PC-3 (cell line): ENCODE measurements around the gene MRGPRD. TPM values are rescaled to one million over a fixed set of nuclear protein-coding genes. Genes with fewer than 3 reads are reported as not detected.

Experiments
- ATAC-seq: fragments of 200-7000 bp; cut with Tn5 transposase; 2 replicates; pipeline ENCODE4 v1.9.1; 2020; ENCODE audit warnings: mild to moderate bottlenecking, moderate library complexity
- BruUV-seq: library from RNA; stranded (reverse); fragments of 400-500 nt; replicated peaks from 2 replicates; lab custom pipeline; 2021; lab: Mats Ljungman, UMichigan
- CTCF ChIA-PET: fragments of 300-600 bp; sonication (Branson Sonifier 250); formaldehyde crosslinking; loops from one replicate; lab custom pipeline; 2022; ENCODE audit warnings: antibody characterized with exemption; lab: Charles Lee
- POLR2A ChIA-PET: fragments of 300-600 bp; sonication (Branson Sonifier 250); formaldehyde crosslinking; loops from one replicate; lab custom pipeline; 2022; ENCODE audit warnings: antibody characterized with exemption; ENCODE audit not compliant: unreplicated experiment; lab: Charles Lee
- DNase-seq: peaks from one replicate; pipeline ENCODE4 v3.0.0-alpha.2; 2015
- H2AFZ ChIP-seq: fragments of 300-600 bp; sonication (generic); 2 replicates; pipeline ENCODE4 v1.6.0; 2016; ENCODE audit warnings: antibody characterized with exemption, low read length
- H3F3A ChIP-seq: fragments of 300-600 bp; sonication (generic); one replicate; pipeline ENCODE4 v1.6.0; 2017; ENCODE audit warnings: antibody characterized with exemption, low read length, control low read depth, mild to moderate bottlenecking; ENCODE audit not compliant: unreplicated experiment
- H3K27ac ChIP-seq: fragments of 300-600 bp; sonication (generic); 2 replicates; pipeline ENCODE4 v1.5.1; 2016; ENCODE audit warnings: mild to moderate bottlenecking, low read length
- H3K27me3 ChIP-seq: fragments of 300-600 bp; sonication (generic); 2 replicates; pipeline ENCODE4 v1.6.1; 2016; ENCODE audit warnings: low read length, mixed read lengths
- H3K36me3 ChIP-seq: fragments of 300-600 bp; sonication (generic); 2 replicates; pipeline ENCODE4 v1.6.1; 2016; ENCODE audit warnings: low read depth, mixed run types, low read length, mixed read lengths
- H3K4me1 ChIP-seq: fragments of 300-600 bp; sonication (generic); 2 replicates; pipeline ENCODE4 v1.5.1; 2016; ENCODE audit warnings: low read length; ENCODE audit not compliant: insufficient read depth
- H3K4me2 ChIP-seq: fragments of 300-600 bp; sonication (generic); 2 replicates; pipeline ENCODE4 v1.6.0; 2016; ENCODE audit warnings: low read length
- H3K4me3 ChIP-seq: fragments of 300-600 bp; sonication (generic); 2 replicates; pipeline ENCODE4 v1.5.1; 2016; ENCODE audit warnings: mild to moderate bottlenecking, low read length, mixed read lengths
- H3K79me2 ChIP-seq: fragments of 300-600 bp; sonication (generic); 2 replicates; pipeline ENCODE4 v1.6.1; 2017; ENCODE audit warnings: low read length, mixed read lengths
- H3K9ac ChIP-seq: fragments of 300-600 bp; sonication (generic); 2 replicates; pipeline ENCODE4 v1.6.0; 2016; ENCODE audit warnings: mild to moderate bottlenecking, low read length
- H3K9me2 ChIP-seq: fragments of 300-600 bp; sonication (generic); replicated peaks from 2 replicates; pipeline ENCODE4 v1.6.1; 2016; ENCODE audit warnings: mixed run types, low read length, mixed read lengths
- H3K9me3 ChIP-seq: fragments of 300-600 bp; sonication (generic); 2 replicates; pipeline ENCODE4 v1.6.1; 2016; ENCODE audit warnings: low read length, mixed read lengths
- H4K20me1 ChIP-seq: fragments of 300-600 bp; sonication (generic); 2 replicates; pipeline ENCODE4 v1.6.1; 2016; ENCODE audit warnings: low read length, mixed read lengths
- EZH2 ChIP-seq: fragments of 300-600 bp; sonication (generic); IDR thresholded peaks from one replicate; pipeline ENCODE4 v1.6.1; 2017; ENCODE audit warnings: antibody characterized with exemption, mild to moderate bottlenecking, low read length; ENCODE audit not compliant: unreplicated experiment
- EZH2phosphoT487 ChIP-seq: fragments of 300-600 bp; sonication (generic); IDR thresholded peaks from 2 replicates; pipeline ENCODE4 v1.6.1; 2018; ENCODE audit warnings: mild to moderate bottlenecking, antibody characterized with exemption, low read length, borderline replicate concordance
- intact Hi-C: fragments of 100-400 bp; cut with micrococcal nuclease; formaldehyde crosslinking; loops from 2 replicates; pipeline ENCODE4 v1.9.0; 2023
- total RNA-seq: library from RNA; depleted of rRNA; stranded (reverse); fragments of >200 nt; gene quantifications from 2 replicates; pipeline ENCODE4 v1.2.3, GENCODE V29; 2014
- TF ChIP-seq, protein P1 (sequence below): fragments of 300-600 bp; sonication (generic); conservative IDR thresholded peaks from 2 replicates; pipeline ENCODE4 v1.5.1; 2017; ENCODE audit warnings: antibody characterized with exemption, low read depth, mild to moderate bottlenecking, low read length

Gene MRGPRD
- total RNA-seq, 1 experiment from 2014 or later = not detected

DNA sequence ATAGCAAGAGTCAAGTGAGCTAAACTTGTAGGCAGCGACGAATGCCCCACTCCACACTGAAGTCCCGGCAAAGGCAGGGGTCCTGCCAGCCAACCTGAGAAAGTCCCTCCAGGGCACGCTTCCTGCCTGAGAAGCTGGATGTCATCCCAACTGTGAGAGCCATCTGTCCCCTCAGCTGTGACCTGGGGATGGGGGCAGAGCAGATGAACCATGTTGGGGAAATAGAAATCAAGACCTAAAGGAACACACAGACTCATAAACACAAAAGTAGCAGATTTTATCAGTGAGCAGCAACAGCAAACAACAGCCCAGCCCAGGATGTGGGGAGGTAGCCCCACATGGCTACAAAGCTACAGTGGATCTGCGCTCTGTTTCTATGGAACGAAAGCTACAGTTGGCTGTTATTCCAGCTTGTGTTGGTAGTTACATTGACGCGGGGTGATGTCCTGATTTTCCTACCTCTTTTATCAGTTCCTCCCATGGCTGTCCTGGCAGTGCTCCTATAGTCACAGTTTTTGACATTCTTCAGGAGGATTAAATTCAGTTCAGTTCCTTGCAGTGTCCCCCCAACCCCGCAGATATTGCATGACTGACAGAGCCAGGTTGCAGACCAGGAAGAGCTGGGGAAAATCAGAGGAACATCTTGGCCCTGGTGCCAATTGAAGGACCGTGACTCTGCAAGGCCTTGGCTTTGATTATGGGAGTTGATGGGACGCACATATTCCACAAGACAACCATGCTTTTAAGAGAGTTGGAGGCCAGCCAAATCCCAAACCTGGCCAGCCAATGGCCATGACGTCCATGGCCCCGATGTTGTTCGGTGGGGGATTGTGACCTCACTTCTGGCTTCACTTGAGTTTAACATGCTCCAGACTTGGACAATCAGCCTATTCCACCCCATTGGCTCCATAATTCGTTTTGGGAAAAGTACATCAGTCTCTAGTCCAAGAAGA, 14.6 kb downstream of the MRGPRD start:
- no peak overlapping the region for H2AFZ ChIP-seq
- no peaks in the 10 kb centered on the region for H3K4me1 ChIP-seq
- ChIA-PET POLR2A (no interaction called here), CTCF (no interaction called here)
- no peak overlapping the region for H3K27ac ChIP-seq
- no peaks in the 10 kb centered on the region for H3F3A ChIP-seq
- H3K9ac ChIP-seq = no peak overlapping the region
- no peaks in the 10 kb centered on the region for H3K36me3 ChIP-seq
- no peak for TF ChIP-seq EZH2phosphoT487
- no peaks in the 10 kb centered on the region for H3K9me2 ChIP-seq
- no peak overlapping the region for H3K4me2 ChIP-seq
- intact Hi-C loops = loop anchor here (5.0 kb wide), 1 partner anchor 121 kb away; no protein-coding TSS in a partner anchor
- no peaks in the 10 kb centered on the region for H3K9me3 ChIP-seq
- H3K27me3 ChIP-seq = peaks cover 12% of the 10 kb centered on the region
- no TSS peak for BruUV-seq
- H4K20me1 ChIP-seq = no peaks in the 10 kb centered on the region
- H3K4me3 ChIP-seq = no peak overlapping the region
- ATAC-seq (no peak), DNase-seq (no peak)
- H3K79me2 ChIP-seq = no peaks in the 10 kb centered on the region

- ChIA-PET CTCF (no interaction called here), POLR2A (interaction anchor here (0.6 kb wide), 1 partner anchor 216 kb away, joined by 3 read pairs; no protein-coding TSS in a partner anchor)
- TF ChIP-seq, protein P1, sequence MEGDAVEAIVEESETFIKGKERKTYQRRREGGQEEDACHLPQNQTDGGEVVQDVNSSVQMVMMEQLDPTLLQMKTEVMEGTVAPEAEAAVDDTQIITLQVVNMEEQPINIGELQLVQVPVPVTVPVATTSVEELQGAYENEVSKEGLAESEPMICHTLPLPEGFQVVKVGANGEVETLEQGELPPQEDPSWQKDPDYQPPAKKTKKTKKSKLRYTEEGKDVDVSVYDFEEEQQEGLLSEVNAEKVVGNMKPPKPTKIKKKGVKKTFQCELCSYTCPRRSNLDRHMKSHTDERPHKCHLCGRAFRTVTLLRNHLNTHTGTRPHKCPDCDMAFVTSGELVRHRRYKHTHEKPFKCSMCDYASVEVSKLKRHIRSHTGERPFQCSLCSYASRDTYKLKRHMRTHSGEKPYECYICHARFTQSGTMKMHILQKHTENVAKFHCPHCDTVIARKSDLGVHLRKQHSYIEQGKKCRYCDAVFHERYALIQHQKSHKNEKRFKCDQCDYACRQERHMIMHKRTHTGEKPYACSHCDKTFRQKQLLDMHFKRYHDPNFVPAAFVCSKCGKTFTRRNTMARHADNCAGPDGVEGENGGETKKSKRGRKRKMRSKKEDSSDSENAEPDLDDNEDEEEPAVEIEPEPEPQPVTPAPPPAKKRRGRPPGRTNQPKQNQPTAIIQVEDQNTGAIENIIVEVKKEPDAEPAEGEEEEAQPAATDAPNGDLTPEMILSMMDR = no peak
- no peak for TF ChIP-seq EZH2phosphoT487
- no peak for TF ChIP-seq EZH2
- Histone ChIP-seq H3F3A (no peaks in the 10 kb centered on the region), H3K9me2 (no peaks in the 10 kb centered on the region), H3K4me1 (no peaks in the 10 kb centered on the region), H2AFZ (no peak overlapping the region), H3K4me3 (no peak overlapping the region), H3K27ac (no peak overlapping the region), H3K36me3 (no peaks in the 10 kb centered on the region), H3K79me2 (no peaks in the 10 kb centered on the region), H4K20me1 (no peaks in the 10 kb centered on the region), H3K9ac (no peak overlapping the region), H3K4me2 (no peak overlapping the region), H3K9me3 (no peaks in the 10 kb centered on the region), H3K27me3 (no peaks in the 10 kb centered on the region)
- intact Hi-C loops = no loop called here
- no peak for ATAC-seq
- BruUV-seq = no TSS peak
- no peak for DNase-seq
Observed at GRCh38 chr11:68963779-68964178, 17.0 kb downstream of the MRGPRD start.

DNA sequence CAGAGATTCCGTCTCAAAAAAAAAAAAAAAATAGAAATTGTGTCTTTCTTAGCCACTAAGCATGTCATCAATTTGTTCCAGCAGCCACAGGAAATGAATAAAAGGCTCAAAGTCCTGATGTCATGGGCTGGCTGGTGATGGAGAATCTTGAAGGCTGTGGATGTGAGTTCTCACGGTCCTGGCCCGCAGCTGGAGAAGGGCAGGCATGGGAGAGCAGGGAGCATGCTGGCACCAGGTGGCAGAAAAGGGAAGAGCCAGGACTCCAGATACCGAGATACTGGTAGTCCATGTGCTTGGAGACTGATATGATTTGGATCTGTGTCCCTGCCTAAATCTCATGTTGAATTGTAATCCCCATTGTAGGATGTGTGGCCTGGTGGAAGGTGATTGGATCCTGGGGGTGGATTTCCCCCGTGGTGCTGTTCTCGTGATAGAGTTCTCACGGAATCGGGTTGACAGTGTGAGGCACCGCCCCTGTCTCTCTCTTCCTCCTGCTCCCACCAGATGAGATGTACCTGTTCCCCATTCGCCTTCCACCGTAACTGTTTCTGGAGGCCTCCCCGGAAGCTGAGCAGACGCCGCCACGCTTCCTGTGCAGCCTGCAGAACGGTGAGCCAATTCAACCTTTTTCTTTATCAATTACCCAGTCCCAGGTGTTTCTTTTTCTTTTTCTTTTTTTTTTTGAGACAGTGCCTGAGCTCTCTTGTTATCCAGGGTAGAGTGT, 18.1 kb downstream of the MRGPRD start:
- Histone ChIP-seq H2AFZ (no peak overlapping the region), H3K27ac (no peak overlapping the region), H3K4me3 (no peak overlapping the region), H3K4me2 (no peak overlapping the region), H3K9ac (no peak overlapping the region), H3K79me2 (no peaks in the 10 kb centered on the region), H3F3A (no peaks in the 10 kb centered on the region), H3K9me2 (no peaks in the 10 kb centered on the region), H3K27me3 (no peaks in the 10 kb centered on the region), H3K4me1 (no peaks in the 10 kb centered on the region), H3K9me3 (no peaks in the 10 kb centered on the region), H4K20me1 (no peaks in the 10 kb centered on the region), H3K36me3 (no peaks in the 10 kb centered on the region)
- ATAC-seq (no peak), DNase-seq (no peak)
- BruUV-seq = no TSS peak
- ChIA-PET CTCF (no interaction called here), POLR2A (no interaction called here)
- intact Hi-C loops = no loop called here
- no peak for TF ChIP-seq EZH2
- TF ChIP-seq, protein P1 = peak; percentile 27
